ENCODE data around the gene THEM4.
"Not testable (repeated sequence)": the region's sequence is repeated elsewhere in the genome, so short reads cannot be mapped to it uniquely, and the experiment has no call there.

THEM4 gene

DNA sequence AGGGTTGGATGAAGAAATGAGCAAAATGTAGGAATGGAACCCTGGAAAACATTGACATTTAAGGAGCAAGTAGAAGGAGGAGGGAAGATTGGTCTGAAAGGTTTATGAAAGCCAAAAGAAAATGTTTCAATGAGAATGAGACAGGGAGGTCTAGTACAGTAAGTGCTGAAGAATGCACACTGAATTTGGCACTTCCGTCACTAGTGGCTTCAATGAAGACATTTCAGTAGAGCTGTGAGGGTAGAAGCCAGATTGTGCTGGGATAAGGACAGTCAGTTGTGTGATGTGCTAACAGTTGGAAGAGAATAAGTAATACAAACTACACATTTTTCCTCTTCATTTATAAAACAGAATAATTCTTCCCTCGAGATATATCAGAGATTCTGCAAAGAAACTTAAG, 17.1 kb downstream of the THEM4 start:
- DNase-seq = no peak

DNA sequence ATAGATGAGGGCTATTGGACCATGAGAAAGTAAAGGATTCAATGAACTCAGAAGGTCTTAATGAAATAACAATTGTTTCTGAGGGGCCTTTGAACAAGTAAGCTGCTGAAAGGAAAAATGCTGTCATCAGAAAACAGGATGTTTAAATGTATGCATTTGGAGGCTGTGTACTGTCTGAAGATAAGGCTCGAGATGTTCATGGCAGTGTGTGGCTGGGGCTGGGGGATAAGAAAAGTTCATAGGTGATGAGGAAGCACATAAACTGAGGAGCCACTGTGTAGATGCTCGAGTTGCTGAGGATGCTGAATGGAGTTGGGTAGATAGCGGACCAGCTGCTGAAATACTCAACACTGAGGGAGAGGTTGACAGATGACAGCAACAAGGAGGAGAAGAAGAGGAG, 17.8 kb downstream of the THEM4 start:
- no peak for DNase-seq

DNA sequence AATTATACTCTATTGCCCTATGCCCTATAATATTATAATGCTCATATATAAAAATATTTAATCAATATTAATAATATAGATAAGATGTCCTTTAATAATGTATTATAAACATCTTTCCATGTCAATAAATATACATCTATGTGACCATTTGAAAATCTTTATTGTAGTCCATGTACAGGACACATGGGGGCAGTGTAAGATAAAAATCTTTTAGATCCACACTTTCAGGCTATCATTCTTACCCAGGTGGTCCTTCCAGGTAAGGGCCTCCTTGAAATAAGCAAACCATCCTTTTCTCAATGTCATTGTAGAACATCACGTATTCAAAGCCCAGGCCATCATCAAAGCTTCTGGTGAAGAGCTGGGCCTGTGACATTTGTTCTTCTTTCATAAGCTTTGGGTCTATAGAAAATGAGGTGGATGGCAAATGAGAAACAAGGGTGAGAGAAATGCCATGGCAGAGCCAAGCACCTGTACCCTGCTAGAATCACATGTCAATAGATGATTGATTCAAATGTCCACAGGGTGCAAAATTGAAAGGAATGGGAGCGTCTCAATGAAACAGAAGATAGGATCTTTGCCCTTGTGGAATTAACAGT, 20.2 kb downstream of the THEM4 start:
- DNase-seq = no peak

DNA sequence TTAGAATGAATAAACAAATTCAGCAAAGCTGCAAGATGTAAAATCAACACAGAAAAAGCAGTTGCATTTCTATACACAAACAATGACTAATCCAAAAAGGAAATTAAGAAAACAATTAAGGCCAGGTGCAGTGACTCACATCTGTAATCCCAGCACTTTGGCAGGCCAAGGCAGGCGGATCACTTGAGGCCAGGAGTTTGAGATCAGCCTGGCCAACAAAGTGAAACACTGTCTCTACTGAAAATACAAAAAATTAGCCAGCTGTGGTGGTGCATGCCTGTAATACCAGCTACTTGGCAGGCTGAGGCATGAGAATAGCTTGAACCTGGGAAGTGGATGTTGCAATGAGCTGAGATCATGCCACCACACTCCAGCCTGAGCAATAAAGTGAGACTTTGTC, 22.3 kb downstream of the THEM4 start:
- DNase-seq = no peak

DNA sequence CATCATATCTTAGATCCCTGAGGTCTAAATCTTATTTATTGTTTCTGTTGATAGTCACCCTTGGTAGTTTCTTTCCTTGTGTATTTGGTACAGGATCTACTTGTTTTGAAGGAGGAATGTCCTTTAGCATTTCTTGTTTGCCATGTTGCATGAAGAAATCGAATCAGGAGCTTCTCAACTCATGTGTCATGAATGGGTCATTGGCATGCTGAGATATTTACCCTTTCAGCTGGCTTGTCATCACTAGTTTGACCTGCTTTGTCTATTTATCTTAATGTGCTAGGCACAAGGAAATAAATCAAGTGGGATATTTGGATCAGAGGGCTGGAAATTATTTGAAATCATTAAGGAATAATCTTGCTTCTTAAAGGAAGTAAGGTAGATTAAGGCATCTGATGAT, 23.8 kb downstream of the THEM4 start:
- DNase-seq = no peak

DNA sequence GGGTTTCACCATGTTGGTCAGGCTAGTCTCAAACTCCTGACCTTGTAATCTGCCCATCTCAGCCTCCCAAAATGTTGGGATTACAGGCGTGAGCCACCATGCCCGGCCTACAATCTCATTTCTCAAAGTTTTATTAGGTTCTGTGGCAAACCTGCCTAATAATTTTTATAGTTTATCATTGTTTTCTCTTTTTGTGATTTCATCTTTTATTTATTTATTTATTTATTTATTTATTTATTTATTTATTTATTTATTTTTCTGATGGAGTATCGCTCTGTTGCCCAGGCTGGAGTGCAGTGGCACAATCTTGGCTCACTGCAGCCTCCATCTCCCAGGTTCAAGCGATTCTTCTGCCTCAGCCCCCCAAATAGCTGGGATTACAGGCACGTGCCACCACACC, 24.4 kb downstream of the THEM4 start:
- not testable (repeated sequence) for DNase-seq

DNA sequence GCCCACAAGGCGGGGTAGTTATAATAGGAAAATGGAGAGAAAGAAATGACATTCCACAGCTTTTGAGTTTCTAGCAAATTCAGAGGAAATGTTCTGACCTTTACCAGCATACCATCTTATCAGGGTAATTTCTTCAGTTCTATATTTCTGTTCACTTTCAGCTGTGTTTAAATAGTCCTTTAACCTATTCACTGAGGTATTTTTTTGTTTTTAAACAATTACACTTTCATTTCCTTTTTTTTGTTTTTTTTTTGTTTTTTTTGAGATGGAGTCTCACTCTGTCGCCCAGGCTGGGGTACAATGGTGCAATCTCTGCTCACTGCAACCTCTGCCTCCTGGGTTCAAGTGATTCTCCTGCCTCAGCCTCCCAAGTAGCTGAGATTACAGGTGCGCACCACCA, 24.9 kb downstream of the THEM4 start:
- DNase-seq = not testable (repeated sequence)

DNA sequence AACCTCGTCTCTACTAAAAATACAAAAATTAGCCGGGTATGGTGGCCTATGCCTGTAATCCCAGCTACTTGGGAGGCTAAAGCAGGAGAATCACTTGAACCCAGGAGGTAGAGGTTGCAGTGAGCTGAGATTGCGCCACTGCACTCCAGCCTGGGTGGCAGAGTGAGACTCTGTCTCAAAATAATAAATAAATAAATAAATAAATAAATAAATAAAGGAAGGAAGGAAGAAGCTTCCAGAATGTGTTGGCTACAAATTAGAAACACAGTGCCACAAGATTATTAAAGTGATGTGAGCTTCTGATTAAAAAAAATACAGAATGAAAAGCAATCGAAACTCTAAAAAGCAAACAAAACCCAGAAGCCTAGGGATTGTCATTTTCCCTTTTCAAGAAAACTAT, 25.4 kb downstream of the THEM4 start:
- DNase-seq = not testable (repeated sequence)

DNA sequence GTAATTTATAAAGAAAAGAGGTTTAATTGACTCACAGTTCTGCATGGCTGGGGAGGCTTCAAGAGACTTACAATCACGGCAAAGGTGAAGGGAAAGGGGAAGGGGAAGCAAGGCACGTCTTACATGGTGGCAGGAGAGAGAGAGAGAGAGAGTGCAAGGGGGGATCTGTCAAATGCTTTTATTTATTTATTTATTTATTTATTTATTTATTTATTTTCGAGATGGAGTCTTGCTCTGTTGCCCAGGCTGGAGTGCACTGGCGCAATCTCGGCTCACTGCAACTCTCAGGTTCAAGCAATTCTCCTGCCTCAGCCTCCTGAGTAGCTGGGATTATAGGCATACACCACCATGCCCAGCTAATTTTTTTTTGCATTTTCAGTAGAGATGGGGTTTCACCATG, 26.4 kb downstream of the THEM4 start:
- not testable (repeated sequence) for DNase-seq

DNA sequence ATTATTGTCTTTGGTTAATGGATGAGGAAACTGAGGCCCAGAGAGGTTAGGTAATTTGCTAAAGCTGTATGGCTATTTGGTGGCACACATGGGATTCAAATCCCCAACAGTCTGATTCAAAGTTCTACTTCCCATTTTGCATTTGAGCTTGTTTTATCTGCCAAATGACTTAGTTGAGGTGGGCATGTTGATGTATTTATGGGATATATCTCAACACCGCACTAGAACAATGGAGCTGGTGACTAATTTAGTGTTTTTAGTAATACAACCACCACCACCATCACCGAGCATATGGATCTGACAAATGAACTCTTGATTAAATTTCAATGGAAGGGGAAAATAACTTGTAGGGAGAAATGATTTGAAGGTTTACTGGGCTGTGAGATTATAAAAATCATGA, 26.8 kb downstream of the THEM4 start:
- no peak for DNase-seq

DNA sequence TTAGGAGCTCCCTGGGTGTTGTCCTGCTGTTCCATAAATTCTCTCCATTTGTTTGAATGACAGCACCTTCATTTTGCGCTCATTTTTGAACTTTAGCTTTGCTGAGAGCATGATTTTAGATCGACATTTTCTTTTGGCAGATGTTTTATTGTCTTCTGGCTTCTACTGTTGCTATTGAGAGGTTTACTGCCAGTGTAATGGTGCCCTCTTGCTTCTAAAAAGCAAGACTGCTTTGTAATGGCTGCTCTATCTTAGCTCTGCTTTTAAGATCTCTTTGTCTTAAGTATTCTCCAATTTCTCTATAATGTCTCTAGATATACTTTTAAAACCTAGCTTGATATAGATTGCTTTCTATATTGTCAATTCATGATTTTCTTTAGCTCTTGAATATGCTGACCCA, 27.8 kb downstream of the THEM4 start:
- no peak for DNase-seq

DNA sequence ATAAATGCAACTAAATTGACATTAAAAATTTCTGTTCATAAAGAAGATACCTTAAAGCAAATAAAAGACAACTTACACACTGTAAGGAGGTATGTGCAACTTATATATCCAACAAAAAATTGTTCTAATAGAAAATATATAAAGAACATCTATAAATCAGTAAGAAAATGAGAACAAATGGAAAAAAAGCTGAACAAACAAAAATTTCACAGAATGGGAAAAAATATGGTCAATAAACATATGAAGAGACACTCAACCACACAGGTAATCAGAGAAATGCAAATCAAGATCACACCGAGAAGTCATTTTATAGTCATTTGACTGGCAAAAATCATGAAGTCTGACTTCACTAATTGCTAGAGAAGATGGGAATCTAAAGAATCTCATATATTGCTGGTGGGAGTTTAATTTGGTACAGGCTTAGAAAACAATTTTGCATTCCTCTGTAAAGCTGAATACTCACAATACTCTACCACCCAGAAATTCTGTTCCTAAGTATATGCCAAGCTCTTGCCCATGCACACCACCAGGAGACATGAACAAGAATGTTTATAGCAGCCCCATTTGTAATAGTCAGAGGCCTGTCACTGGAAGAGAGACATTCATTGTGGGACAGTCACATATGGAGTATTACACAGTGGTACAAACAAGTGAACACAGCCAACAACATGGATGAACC, 33.8 kb downstream of the THEM4 start:
- no peak for DNase-seq

DNA sequence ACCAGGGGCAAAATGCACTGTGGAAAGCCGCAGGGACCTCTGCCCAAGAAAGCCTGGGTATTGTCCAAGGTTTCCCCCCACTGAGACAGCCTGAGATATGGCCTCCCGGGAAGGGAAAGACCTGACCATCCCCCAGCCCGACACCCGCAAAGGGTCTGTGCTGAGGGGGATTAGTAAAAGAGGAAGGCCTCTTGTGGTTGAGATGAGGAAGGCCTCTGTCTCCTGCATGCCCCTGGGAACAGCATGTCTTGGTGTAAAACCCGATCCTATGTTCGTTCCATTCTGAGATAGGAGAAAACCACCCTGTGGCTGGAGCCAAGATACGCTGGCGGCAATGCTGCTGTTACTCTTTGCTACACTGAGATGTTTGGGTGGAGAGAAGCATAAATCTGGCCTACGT, 36.5 kb downstream of the THEM4 start:
- DNase-seq = not testable (repeated sequence)

DNA sequence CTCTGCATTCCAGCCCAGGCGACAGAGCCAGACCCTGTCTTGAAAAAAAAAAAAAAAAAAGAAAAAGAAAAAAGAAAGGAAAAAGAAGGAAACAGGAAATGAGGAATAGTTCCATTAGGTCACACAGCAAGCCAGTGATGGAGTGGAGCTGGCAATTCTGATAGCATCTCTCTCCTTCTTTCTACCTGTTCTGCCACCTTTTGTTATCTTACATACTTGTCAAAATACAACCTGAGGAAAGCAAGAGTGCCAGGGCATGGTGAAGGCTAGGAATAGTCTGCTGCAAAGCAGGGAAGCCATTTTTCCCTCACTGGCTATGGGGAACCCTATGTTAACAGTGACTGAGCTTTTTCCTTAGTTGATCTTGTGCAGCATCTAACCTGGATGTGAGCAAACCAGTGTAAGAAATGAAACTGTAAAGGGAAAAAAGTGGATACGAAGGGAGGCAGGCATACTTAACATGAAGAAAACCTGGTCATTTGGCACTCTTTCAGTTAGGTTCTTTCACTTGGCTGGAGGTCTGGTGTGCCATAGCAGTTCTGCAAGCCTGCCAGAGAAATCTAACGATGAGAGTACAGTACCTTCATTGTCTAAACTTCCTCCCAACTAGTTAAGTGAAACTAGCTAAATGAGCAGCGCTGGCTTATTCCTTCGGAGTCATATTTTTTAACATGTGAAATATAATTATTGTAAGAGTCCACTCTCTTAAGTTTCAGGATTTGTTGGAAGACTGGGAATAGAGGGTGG, 37.9 kb downstream of the THEM4 start:
- DNase-seq = no peak

DNA sequence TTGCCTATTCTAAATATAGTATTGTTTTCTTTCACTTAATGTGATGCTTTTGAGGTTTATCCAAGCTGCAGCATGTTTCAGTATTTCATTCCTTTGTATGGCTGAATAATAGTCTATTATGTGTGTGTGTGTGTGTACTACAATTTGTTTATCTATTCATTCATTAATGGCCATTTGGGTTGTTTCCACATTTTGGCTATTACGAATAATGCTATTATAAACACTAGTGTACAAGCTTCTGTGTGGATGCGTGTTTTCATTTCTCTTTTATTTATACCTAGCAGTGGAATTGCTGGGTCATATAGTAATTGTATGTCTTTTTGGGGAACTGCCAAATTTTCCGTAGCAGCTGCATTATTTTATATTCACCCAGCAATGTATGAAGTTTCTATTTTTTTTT, 40.8 kb downstream of the THEM4 start:
- no peak for DNase-seq

DNA sequence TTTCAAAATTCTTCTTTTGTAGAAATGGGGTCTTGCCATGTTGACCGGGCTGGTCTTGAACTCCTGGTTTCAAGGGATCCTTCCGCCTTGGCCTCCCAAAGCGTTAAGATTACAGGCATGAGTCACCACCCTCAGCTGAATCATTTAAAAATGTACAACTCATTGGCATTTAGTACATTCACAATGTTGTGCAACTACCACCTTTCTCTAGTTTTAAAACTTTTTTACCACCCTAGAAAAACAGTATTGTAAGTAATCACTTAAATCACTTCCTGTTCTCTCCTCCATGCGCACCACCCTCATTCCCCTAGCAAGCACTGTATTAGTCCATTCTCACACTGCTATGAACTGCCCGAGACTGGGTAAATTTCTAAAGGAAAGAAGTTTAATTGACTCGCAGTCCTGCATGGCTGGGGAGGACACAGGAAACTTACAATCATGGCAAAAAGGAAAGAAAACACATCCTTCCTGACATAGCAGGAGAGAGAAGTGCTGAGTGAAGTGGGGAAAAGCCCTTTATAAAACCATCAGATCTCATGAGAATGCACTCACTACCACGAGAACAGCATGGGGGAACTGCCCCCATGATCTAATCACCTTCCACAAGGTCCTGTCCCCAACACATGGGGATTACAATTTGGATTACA, 41.4 kb downstream of the THEM4 start:
- no peak for DNase-seq

DNA sequence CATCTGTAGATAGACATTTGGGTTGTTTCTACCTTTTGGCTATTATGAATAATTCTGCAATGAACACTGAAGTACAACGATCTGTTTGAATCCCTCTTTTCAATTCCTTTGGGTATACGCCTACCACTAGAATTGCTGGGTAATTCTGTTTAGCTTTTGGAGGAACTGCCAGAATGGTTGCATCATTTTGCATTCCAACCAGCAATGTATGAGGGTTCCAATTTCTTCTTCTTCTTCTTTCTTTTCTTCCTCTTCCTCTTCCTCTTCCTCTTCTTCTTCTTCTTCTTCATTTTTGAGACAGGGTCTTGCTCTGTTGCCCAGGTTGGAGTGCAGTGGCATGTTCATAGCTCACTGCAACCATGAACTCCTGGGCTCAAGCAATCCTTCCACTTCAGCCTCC, 42.0 kb downstream of the THEM4 start:
- DNase-seq = no peak

DNA sequence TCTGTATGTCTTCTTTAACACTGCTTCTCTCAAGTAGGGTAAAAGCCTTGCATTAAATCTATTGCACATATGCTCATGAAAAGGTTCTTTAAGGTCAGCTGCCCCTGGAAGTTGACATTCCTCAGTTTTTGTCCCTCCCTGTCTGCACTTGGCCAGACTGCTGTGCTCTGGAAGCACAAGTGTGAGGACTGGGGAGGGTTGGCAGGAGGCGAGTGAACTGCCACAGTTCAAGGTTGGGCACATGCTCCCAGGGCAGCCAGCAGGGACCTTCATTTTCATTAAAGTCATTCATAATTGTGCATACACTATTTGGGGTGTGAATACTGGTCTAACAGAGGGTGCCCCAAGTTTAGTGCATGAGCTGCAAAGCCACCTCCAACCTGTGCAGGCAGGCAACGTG, 44.9 kb downstream of the THEM4 start:
- DNase-seq = no peak

DNA sequence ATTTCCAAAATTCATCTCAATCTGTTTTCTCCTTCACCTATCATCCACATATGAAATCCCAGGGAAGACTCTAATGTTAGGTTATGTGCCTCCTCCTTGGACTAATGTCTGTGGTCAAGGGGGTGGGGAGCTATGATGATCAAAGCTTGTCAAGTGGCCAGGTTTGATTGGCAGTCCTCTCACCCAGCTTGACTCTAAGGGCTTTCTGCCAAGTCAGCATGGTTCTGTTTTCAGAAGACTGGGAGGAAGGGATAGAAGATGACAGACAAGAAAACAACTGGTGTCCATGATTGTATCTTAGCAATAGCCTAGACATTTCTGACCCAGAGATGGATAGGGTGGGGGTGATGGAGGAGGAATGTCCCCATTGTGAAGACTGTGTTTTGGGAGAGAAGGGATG, 46.7 kb downstream of the THEM4 start:
- DNase-seq = no peak

DNA sequence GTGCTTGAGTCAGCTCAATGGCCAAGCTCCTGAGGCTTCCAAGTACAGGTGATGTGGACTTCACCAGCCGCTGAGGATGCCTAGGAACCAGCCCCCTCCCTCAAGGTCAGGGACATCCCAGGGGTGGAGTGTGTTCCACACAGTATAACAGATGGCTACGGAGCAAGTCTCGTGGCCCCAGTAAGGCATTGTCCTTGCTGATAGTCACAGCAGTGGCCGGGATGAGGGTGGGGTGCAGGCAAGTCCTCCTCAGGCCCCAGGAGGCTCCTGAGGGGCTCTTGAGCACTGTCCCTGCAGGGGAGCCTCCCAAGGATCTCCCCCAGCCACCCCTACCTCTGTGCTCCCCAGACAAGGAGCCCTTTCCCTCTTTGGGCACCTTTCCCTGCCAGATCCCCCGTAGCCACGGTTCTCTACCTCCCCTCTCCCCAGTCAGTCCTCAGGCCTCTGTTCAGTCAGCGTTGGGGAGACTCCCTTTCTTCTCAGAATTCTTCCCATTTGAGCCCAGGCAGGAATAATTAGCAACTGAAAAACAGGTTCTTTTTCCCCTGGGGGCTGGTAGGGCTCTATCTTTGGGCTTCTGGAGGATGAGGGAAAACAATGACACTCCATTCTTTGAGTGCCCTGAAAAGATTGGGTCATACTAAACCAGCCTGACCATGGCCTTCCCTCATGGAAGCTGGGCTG, 48.7 kb downstream of the THEM4 start:
- DNase-seq = no peak

DNA sequence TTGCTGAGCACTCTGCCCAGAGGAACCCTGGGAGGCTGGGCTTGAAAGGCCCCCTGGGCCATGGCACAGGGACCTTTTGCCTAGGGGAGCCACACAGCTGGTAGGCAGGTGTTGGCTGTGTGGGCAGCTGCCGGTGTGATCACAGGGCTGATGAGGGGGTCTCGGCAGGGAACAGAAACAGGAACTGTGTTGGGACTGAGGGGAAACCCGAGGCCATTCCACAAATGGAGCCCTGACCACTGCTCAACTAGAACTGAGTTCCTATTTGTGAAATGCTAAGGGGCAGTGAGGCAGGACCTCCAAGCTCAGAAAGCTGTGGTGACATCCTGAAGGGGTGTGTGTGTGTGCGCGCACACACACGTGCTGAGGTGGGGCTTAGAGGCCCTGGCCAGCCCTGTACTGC, 49.4 kb downstream of the THEM4 start:
- no peak for DNase-seq

DNA sequence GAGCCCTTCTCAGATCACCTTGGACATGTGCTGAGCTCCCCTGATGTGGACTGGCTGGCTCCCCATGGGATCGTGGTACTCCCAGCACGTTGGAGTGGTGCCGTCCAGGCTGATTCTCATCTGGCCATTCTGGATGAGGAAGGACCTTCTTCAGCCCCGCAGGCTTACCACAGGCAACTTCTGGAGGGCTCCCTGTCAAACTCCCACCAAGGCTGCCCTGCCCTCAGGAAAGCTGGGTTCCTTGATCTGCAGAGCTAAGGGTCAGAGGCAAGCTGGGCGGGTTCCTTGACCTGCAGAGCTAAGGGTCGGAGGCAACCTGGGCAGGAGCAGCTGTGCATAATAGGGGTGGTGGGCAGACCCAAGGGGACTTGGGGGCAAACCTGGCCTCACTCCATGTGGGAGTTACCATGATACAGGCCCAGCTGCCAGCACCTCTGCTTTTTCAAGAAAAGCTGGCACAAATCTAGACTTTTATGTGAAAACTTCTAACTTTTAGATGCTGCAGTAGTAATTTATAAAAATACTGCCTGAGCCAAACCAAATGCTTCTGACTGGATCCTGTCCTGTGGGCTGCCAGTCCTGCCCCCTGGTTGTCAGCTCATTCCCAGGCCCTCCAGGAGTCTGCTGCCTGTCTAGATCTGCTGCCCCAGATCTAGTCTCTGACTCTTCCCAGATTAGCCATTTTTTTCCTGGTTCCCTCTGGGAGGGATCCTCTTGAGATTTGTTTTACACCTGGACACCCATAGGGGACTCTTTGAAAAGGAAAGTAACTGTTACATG, 50.2 kb downstream of the THEM4 start:
- DNase-seq = no peak
